Right lobe of liver (tissue), 6 donors: ENCODE data around the gene IPCEF1. TPM values are rescaled to one million over a fixed set of nuclear protein-coding genes. Genes with fewer than 3 reads are reported as not detected.
A peak's percentile ranks its signal among the peaks of the same experiment; 100 is the strongest.

Source experiments
- ATAC-seq, 4 donors: fragments of 200-7000 bp; cut with Tn5 transposase; one replicate each; pipeline ENCODE4 v1.9.1; 2020; ENCODE audit warnings: mild to moderate bottlenecking in 4 of 4, moderate library complexity in 4 of 4
- DNase-seq, 3 donors: peaks; one replicate each; pipeline ENCODE4 v3.0.0-alpha.2; 2020
- H3K27ac ChIP-seq, 3 donors: fragments of 200-600 bp; one replicate each; pipeline ENCODE4 v1.8.0; 2022
- H3K27me3 ChIP-seq, 2 donors: fragments of 200-600 bp; one replicate each; pipeline ENCODE4 v1.8.0; 2022
- H3K36me3 ChIP-seq, 4 donors: fragments of 200-600 bp; sonication (generic) in 1 of 4; one replicate each; pipeline versions ENCODE4 v1.5.1 to v1.8.0; 2017 to 2022; ENCODE audit warnings: control low read depth in 1 of 4
- H3K4me1 ChIP-seq, 4 donors: fragments of 200-600 bp; sonication (generic) in 1 of 4; one replicate each; pipeline versions ENCODE4 v1.5.1 to v1.8.0; 2017 to 2022; ENCODE audit warnings: control low read depth in 1 of 4
- H3K4me3 ChIP-seq, 3 donors: fragments of 200-600 bp; one replicate each; pipeline ENCODE4 v1.8.0; 2022
- H3K9me3 ChIP-seq, 4 donors: fragments of 200-600 bp; sonication (generic) in 1 of 4; one replicate each; pipeline versions ENCODE4 v1.5.1 to v1.8.0; 2017 to 2022; ENCODE audit warnings: control low read depth in 1 of 4
- CTCF ChIP-seq, 4 donors: fragments of 200-600 bp in 3 of 4; fragments of 450-650 bp in 1 of 4; IDR thresholded peaks; one replicate each; pipeline versions ENCODE4 v1.5.1 to v1.8.0; 2016 to 2022; ENCODE audit warnings: antibody characterized with exemption in 4 of 4, mild to moderate bottlenecking in 2 of 4
- POLR2A ChIP-seq: fragments of 450-650 bp; IDR thresholded peaks from one replicate; pipeline ENCODE4 v1.6.1; 2017; ENCODE audit warnings: antibody characterized with exemption, mild to moderate bottlenecking
- WGBS: methylation state at CpG from one replicate; pipeline ENCODE4 v1.1.6; 2018; ENCODE audit warnings: low coverage, low lambda C conversion rate; ENCODE audit not compliant: insufficient coverage; ENCODE audit errors: missing lambda C conversion rate; 5-methylcytosine and 5-hydroxymethylcytosine counted together
- intact Hi-C, 2 donors: fragments of 100-400 bp; cut with DNase I; formaldehyde crosslinking; loops; one replicate each; pipeline versions ENCODE4 v1.11.2 to v1.14.1; 2022
- total RNA-seq, 6 experiments: library from RNA; depleted of rRNA in 2 of 6; stranded (reverse); fragments of >200 nt in 2 of 6; fragmentation: NEBNext Ultra II Directional in 3 of 6; extraction: Animal tissue kit (Norgen Biotek cat#: 25700) in 3 of 6; gene quantifications; one replicate each; pipeline versions ENCODE4 v1.1.0 to v1.2.4, GENCODE V29; 2016 to 2023
- donor health status: DM: no; HTN: yes; CAD: no.
- donor health status: DM: no; HTN: no; CAD: no.
- donor health status: DM: no; HTN: no; CAD: no.
- donor health status: DM: no; HTN: yes; CAD: no.
- donor health status: DM: no; HTN: yes; CAD: no.

Gene IPCEF1
- total RNA-seq, 6 experiments from 2014 or later = 0.90 to 3.0 (median 1.4) TPM

GRCh38 chr6:154267508-154268106, 89.0 kb downstream of the IPCEF1 start:
- WGBS = 58% methylated on average over 2 of the region's 3 CpGs
- no peak overlapping the region for H3K4me3 ChIP-seq
- H3K27me3 ChIP-seq = no peaks in the 10 kb centered on the region
- no peaks in the 10 kb centered on the region for H3K9me3 ChIP-seq
- H3K4me1 ChIP-seq = no peaks in the 10 kb centered on the region
- no peaks in the 10 kb centered on the region for H3K36me3 ChIP-seq
- H3K27ac ChIP-seq = no peak overlapping the region
- ATAC-seq (peak in 1 of 4 donors; percentile 25), DNase-seq (no peak)
- intact Hi-C loops = no loop called here
- TF ChIP-seq CTCF (IDR thresholded peaks at IDR 0.05) (no peak), POLR2A (no peak)

GRCh38 chr6:154266560-154267099, 90.0 kb downstream of the IPCEF1 start:
- intact Hi-C loops = no loop called here
- H3K27me3 ChIP-seq = no peaks in the 10 kb centered on the region
- no peak for ATAC-seq

GRCh38 chr6:154261688-154262397, 94.8 kb downstream of the IPCEF1 start:
- Histone ChIP-seq H3K36me3 (no peaks in the 10 kb centered on the region), H3K4me3 (no peak overlapping the region), H3K27ac (no peak overlapping the region), H3K4me1 (no peaks in the 10 kb centered on the region), H3K27me3 (no peaks in the 10 kb centered on the region), H3K9me3 (no peaks in the 10 kb centered on the region)
- TF ChIP-seq CTCF (IDR thresholded peaks at IDR 0.05) (no peak), POLR2A (no peak)
- 77% methylated on average over 7 of the region's 7 CpGs for WGBS
- intact Hi-C loops = no loop called here
- DNase-seq = no peak
- peak in 1 of 4 donors; percentile 17 for ATAC-seq

More at GRCh38 chr6:154266560-154267099, 90.0 kb downstream of the IPCEF1 start:
- no peaks in the 10 kb centered on the region for H3K4me1 ChIP-seq
- no peaks in the 10 kb centered on the region for H3K9me3 ChIP-seq
- H3K36me3 ChIP-seq = no peaks in the 10 kb centered on the region
- TF ChIP-seq POLR2A (no peak), CTCF (IDR thresholded peaks at IDR 0.05) (no peak)
- no peak overlapping the region for H3K4me3 ChIP-seq
- no peak for DNase-seq
- H3K27ac ChIP-seq = no peak overlapping the region

GRCh38 chr6:154258064-154258757, 98.4 kb downstream of the IPCEF1 start:
- no peak for DNase-seq
- no peaks in the 10 kb centered on the region for H3K36me3 ChIP-seq
- no peak for TF ChIP-seq CTCF (IDR thresholded peaks at IDR 0.05)
- no peak overlapping the region for H3K4me3 ChIP-seq
- H3K4me1 ChIP-seq = no peaks in the 10 kb centered on the region
- H3K9me3 ChIP-seq = no peaks in the 10 kb centered on the region
- intact Hi-C loops = no loop called here
- ATAC-seq = peak in 3 of 4 donors; percentile 29 to 55 (median 45)
- H3K27me3 ChIP-seq = no peaks in the 10 kb centered on the region
- no peak overlapping the region for H3K27ac ChIP-seq
- 41% methylated on average over 4 of the region's 4 CpGs for WGBS
